ENCODE measurements around the gene CARNS1. TPM values are rescaled to one million over a fixed set of nuclear protein-coding genes. Genes with fewer than 3 reads are reported as not detected.
A peak's percentile ranks its signal among the peaks of the same experiment; 100 is the strongest.

Gene CARNS1
- total and polyA plus RNA-seq, 2 of the 13 experiments (the other 11 are each of a cell fraction or from before 2014, with no cell fraction given), result not detected

- TF ChIP-seq KDM2A (CRISPR knock-in tag; IDR thresholded peaks at IDR 0.05; ENCODE audit: borderline replicate concordance, low read depth), result no peak
- TF ChIP-seq ESRRA (CRISPR knock-in tag; IDR thresholded peaks at IDR 0.05; ENCODE audit: low read depth), result no peak
- no peak for TF ChIP-seq PAWR (CRISPR knock-in tag; IDR thresholded peaks at IDR 0.05; ENCODE audit: borderline replicate concordance)
- TF ChIP-seq ZNF24 (IDR thresholded peaks at IDR 0.05), result no peak
- peak; percentile 79 for TF ChIP-seq ZFY (CRISPR knock-in tag; IDR thresholded peaks at IDR 0.05)
- TF ChIP-seq NFRKB (IDR thresholded peaks at IDR 0.05), result no peak
- TF ChIP-seq ZNF34 (CRISPR knock-in tag; IDR thresholded peaks at IDR 0.05; ENCODE audit: borderline replicate concordance), result no peak
- TF ChIP-seq HDAC1 (CRISPR knock-in tag; IDR thresholded peaks at IDR 0.05), result no peak
- no peak for TF ChIP-seq HIVEP1 (CRISPR knock-in tag; IDR thresholded peaks at IDR 0.05)
- TF ChIP-seq ZNF12 (CRISPR knock-in tag; IDR thresholded peaks at IDR 0.05), result no peak
- peak; percentile 81 for TF ChIP-seq SALL2 (CRISPR knock-in tag; IDR thresholded peaks at IDR 0.05)
- 0 out of 2 replicates have a peak, but pooled peaks have one; percentile 29 for TF ChIP-seq MYC (CRISPR knock-in tag; IDR thresholded peaks at IDR 0.05; ENCODE audit: borderline replicate concordance)
- no peak for TF ChIP-seq ZNF414 (CRISPR knock-in tag; IDR thresholded peaks at IDR 0.05)
- TF ChIP-seq ZFX (CRISPR knock-in tag; IDR thresholded peaks at IDR 0.05; ENCODE audit: low read depth), result peak; percentile 85
- TF ChIP-seq IKZF5 (CRISPR knock-in tag; IDR thresholded peaks at IDR 0.05), result peak; percentile 37; the same call in 1 of the 2 replicates
- no peak for TF ChIP-seq HMG20A (CRISPR knock-in tag; IDR thresholded peaks at IDR 0.05; ENCODE audit: borderline replicate concordance)
- peak; percentile 66; the same call in 1 of the 2 replicates for TF ChIP-seq HOXA3 (CRISPR knock-in tag; IDR thresholded peaks at IDR 0.05)
- TF ChIP-seq RAD21 (CRISPR knock-in tag; IDR thresholded peaks at IDR 0.05), result peak; percentile 50
- TF ChIP-seq ZNF512 (CRISPR knock-in tag; IDR thresholded peaks at IDR 0.05), result no peak
- TF ChIP-seq ZNF160 (CRISPR knock-in tag; IDR thresholded peaks at IDR 0.05), result 0 out of 2 replicates have a peak, but pooled peaks have one; percentile 21
- 0 out of 2 replicates have a peak, but pooled peaks have one; percentile 6 for TF ChIP-seq ETV5 (CRISPR knock-in tag; IDR thresholded peaks at IDR 0.05; ENCODE audit: borderline replicate concordance)
- no peak; the same call in 1 of the 2 replicates for TF ChIP-seq TOPORS (CRISPR knock-in tag; IDR thresholded peaks at IDR 0.05)
Observed at GRCh38 chr11:67420646-67421429, 5.4 kb downstream of the CARNS1 start (continued).
